NCI-H1436 treated with DMSO at 0.1 percent for 48 hours (cell line): ENCODE measurements around the gene MTUS2.
"Not testable (repeated sequence)": the region's sequence is repeated elsewhere in the genome, so short reads cannot be mapped to it uniquely, and the experiment has no call there.

Experiments used
- DNase-seq: peaks from one replicate; lab custom pipeline; 2025; lab: John Stamatoyannopoulos, UW

Gene MTUS2

GRCh38 chr13:29319451-29319850 lies 499.3 kb downstream of the MTUS2 start:
- no peak for DNase-seq

- DNase-seq = no peak
Observed at GRCh38 chr13:29323954-29324353, 503.8 kb downstream of the MTUS2 start.

DNA sequence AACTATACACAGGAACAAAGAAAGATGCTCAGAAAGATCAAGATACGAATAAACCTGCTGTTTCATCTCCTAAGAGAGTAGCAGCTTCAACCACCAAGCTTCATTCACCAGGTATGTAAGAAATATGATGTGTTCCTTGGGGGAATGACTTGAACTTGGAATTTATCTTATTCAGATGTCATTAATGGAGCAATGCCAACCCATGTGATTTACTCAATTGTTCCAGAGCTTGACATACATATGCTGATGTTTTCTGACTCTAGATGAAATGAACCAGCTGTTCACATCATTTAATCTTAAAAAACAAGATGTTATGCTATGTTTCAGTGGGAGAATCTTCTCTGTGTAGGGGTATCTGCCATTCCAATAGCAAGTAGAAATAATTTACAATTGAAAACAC lies 504.5 kb downstream of the MTUS2 start:
- DNase-seq = no peak

DNA sequence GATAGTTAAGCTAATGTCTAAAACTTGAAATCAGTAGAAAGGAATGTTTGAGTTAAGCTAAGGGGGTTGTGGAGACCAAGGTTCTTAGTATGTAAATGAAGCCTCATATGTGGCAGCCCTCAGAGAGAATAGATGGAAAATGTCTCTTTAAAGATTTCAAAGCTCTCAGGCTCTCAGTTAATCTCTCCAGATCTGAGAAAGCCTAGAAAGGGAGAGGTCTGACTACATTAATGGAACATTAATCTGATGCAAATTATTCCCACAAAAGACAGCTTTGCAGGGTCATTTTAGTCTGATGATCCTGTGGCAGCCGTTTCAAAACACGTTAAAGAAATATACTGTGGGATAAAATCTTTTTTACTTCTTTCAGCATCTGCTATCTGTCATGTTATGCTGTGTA lies 508.4 kb downstream of the MTUS2 start:
- DNase-seq = no peak

DNA sequence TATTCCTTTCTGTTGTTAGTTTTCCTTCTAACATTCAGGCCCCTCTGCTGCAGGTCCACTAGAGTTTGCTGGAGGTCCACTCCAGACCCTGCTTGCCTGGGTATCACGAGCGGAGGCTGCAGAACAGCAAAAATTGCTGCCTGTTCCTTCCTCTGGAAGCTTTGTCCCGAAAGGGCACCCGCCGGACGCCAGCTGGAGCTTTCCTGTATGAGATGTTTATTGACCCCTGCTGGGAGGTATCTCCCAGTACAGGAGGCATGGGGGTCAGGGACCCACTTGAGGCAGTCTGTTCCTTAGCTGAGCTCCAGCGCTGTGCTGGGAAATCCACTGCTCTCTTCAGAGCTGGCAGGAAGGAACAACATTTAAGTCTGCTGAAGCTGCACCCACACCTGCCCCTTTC lies 516.2 kb downstream of the MTUS2 start:
- DNase-seq = no peak

GRCh38 chr13:29339386-29340272 lies 519.5 kb downstream of the MTUS2 start:
- DNase-seq = no peak

DNA sequence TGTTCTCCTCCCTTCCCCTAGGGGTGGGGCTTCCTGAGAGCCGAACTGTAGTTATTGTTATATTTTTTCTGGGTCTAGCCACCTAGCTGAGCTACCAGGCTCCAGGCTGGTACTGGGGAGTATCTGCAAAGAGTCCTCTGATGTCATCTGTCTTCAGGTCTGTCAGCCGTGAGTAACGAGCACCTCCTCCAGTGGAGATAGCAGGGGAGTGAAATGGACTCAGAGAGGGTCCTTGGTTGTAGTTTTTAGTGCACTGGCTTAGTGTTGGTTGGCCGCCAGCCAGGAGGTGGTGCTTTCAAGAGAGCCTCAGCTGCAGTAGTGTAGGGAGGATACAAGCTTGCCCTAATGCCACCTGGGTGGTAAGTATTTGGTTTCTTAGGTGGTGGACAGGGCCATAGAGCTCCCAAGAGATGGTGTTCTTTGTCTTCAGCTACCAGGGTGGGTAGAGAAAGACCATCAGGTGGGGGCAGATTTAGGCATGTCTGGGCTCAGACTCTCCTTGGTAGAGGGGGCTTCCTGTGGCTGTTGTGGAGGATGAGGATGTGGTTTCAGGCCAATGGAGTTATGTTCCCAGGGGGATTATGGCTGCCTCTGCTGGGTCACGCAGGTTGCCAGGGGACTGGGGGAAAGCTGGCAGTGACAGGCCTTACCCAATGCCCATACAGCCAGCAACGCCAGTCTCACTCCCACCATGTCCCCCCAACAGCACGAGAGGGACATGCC lies 525.9 kb downstream of the MTUS2 start:
- DNase-seq = not testable (repeated sequence)

GRCh38 chr13:29355029-29355428 lies 534.9 kb downstream of the MTUS2 start:
- no peak for DNase-seq

GRCh38 chr13:29359181-29359580 lies 539.0 kb downstream of the MTUS2 start:
- DNase-seq = no peak

DNA sequence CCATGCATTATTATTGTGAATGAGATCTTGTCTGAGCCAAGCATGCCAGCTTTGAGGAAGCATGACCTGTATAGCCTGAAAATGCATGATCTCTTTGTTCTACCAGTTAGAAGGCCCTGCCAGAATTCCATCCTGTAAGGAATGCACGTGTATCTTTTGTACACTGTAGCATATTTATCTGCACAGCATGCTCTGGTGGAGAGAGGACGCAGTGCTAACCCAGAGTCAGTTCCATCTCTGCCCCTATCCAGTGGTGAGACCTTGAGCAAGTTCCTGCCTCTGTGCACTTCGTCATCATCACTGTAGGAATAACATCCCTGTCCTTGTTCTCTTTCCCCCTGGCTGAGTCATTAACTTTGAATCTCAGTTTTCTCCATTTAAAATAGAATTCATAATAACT lies 541.6 kb downstream of the MTUS2 start:
- DNase-seq = no peak

GRCh38 chr13:29362849-29363604 lies 542.9 kb downstream of the MTUS2 start:
- no peak for DNase-seq

DNA sequence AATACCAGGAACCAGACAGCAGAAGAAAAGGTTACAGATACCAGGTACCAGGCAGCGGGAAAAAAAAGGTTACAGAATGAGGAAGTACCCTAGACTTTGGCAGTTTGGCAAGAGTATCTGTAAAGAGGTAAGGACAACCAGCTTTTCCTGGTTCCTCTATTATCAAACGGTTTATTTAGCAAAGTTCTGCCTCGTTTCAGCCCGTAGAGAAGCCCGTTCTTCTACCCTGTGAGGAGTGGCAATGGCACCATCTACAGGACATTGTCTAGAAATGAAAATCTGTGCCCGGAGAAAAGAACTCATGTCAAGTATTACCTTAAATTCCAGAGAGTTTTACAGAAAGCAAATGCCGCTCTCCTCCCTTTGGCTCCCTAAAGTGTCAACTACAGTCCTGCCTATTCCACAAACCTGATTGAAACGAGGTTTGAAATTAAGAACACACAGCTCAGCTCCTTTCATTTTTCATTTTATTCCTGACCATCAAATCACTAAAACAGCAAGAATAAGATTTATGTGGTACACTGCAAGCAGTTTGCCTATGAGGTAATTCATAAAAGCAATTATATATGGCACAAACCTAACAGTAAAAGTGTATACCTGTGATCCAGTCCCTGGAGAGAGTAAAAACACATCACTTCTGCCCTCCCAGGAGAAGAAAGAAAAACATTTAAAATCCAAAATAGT lies 549.1 kb downstream of the MTUS2 start:
- no peak for DNase-seq

DNA sequence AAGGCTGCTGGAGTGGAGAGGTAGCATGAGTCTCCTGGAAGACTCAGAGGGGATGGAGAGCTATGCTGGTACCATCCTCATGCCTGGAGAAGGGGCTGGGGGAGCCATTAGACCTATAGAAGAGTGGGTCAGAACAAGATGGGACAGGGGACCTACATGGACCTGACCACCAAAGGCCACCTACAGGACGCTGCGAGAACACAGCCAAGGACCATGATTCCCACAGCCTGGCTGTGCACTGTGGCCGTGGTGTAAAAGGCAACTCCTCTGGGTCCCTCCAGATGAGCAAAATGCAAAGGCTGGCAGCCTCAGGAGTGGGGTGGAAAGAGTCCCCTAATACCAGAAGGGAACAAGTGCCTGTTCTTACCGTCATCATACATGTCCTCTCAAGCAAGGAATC lies 559.1 kb downstream of the MTUS2 start:
- DNase-seq = no peak

GRCh38 chr13:29379865-29380264 lies 559.7 kb downstream of the MTUS2 start:
- DNase-seq = no peak

GRCh38 chr13:29382021-29382420 lies 561.9 kb downstream of the MTUS2 start:
- DNase-seq = no peak

GRCh38 chr13:29383476-29383875 lies 563.3 kb downstream of the MTUS2 start:
- no peak for DNase-seq

- DNase-seq = no peak
Observed at GRCh38 chr13:29384466-29384865, 564.3 kb downstream of the MTUS2 start.

DNA sequence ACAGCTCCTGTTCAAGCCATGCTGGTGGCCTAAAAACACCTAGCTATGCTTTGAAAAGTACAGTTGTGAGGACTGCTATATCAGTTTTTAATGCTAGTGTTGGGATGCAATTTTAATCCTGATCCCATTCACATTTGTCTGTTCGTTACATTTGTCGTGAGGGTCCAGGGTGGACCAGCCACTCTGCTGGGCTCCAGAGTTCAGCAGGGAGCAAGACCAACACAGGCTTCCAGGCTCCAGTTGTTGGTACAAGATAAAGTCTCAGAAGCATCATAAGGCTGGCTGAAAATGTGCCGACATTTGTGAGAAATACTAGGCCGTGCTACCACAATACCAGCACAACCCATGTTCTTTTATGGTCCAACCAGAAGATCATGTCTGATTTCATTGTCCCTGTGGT lies 564.7 kb downstream of the MTUS2 start:
- no peak for DNase-seq

DNA sequence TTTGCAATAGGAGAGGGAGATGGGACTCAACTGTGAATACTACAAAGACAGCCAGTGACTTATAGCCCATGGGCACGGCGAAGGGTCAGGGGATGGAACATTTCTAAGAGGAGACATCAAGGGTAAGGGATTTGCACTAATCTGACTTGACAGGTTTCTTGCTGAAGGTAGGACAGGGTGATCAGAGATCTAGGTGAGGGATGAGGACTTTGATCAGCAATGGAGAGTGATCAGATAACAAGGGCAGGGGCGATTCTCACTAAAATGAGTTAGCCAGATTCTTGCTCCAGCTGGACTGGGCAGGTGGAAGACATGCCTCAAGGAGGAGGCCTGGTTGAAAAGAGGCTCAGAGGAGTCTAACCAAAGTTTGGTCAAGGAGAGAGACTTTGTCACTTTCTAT lies 566.1 kb downstream of the MTUS2 start:
- DNase-seq = no peak

- not testable (repeated sequence) for DNase-seq
Observed at GRCh38 chr13:29390598-29390997, 570.5 kb downstream of the MTUS2 start.

- DNase-seq = no peak
Observed at GRCh38 chr13:29396446-29396845, 576.3 kb downstream of the MTUS2 start.

- DNase-seq = no peak
Observed at GRCh38 chr13:29397265-29397664, 577.1 kb downstream of the MTUS2 start.
